NCI-H146 treated with DMSO at 0.1 percent for 48 hours (cell line): Measurements from ENCODE around the gene CDKN2B-AS1.
"Not testable (repeated sequence)": the region's sequence is repeated elsewhere in the genome, so short reads cannot be mapped to it uniquely, and the experiment has no call there.

ENCODE experiments used
- DNase-seq: peaks from one replicate; lab custom pipeline; 2025; ENCODE audit not compliant: unreplicated experiment; lab: John Stamatoyannopoulos, UW

The CDKN2B-AS1 gene

DNA sequence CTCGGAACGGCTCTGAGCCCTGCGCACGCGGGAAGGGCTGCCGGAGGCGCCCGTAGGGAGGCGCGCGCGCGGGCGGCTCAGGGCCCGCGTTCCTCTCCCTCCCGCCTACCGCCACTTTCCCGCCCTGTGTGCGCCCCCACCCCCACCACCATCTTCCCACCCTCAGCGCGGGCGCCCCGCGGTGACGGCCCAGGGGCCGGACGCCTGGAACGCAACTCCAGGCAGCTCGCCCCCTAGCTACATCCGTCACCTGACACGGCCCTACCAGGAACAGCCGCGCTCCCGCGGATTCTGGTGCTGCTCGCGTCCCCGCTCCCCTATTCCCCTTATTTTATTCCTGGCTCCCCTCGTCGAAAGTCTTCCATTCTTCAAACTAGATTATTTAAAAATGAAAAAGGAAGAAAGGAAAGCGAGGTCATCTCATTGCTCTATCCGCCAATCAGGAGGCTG, at the start of gene CDKN2B-AS1:
Gene CDKN2B-AS1, plus strand, starts transcription at position 236 of the 450 bp plus-strand sequence.
- peak; percentile 92 for DNase-seq

- DNase-seq, result no peak
Measured at GRCh38 chr9:21945606-21946005, 49.0 kb upstream of the CDKN2B-AS1 start.

DNA sequence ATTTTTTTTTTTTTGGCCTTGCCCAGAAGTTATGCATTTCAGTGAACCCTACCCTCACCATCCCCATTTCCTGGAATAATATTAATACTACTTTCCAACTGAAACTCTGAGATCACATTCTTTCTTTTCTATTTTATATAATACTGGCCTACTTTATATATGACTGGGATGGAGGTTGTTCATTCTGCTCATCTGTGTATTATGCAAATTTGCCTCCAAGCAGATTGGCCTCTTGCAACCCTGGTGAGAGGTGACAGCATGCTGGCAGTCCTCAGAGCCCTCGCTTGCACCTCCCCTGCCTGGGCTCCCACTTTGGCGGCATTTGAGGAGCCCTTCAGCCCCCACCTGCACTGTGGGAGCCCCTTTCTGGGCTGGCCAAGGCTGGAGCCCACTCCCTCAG, 35.8 kb upstream of the CDKN2B-AS1 start:
- no peak for DNase-seq

DNA sequence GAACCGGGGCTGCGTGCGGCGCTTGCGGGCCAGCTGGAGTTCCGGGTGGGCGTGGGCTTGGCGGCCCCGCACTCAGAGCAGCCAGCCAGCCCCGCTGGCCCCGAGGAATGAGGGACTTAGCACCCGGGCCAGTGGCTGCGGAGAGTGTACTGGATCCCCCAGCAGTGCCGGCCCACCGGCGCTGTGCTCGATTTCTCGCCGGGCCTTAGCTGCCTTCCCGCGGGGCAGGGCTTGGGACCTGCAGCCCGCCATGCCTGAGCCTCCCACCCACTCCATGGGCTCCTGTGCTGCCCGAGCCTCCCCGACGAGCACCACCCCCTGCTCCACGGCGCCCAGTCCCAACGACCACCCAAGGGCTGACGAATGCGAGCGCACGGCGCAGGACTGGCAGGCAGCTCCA, 35.3 kb upstream of the CDKN2B-AS1 start:
- not testable (repeated sequence) for DNase-seq

- no peak for DNase-seq
Measured at GRCh38 chr9:21961569-21961968, 33.0 kb upstream of the CDKN2B-AS1 start.

DNA sequence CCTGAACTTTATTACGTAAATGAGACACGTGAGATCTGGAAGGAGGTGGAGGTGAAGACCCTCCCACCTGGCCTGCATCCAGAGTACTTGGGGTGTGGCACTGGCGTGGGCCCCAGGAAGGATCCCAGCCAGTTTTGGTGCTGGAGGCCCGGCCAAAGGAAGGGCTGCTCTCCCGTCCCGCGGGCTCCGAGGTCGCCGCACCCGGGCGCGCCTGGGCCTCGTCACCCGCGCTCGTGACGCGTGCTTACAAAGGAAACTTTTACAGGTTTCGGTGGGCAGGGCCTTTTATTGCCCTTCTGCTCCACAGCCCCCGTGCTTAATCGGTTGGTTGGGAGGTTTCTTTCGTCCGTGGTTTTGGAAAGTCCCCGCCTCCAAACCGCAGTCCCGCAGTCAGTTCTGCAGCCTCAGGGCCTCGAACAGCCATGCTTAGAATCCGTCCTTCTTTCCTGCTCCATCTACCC, 29.6 kb upstream of the CDKN2B-AS1 start:
- DNase-seq, result no peak

GRCh38 chr9:21965401-21965951, 29.1 kb upstream of the CDKN2B-AS1 start:
- DNase-seq, result no peak

DNA sequence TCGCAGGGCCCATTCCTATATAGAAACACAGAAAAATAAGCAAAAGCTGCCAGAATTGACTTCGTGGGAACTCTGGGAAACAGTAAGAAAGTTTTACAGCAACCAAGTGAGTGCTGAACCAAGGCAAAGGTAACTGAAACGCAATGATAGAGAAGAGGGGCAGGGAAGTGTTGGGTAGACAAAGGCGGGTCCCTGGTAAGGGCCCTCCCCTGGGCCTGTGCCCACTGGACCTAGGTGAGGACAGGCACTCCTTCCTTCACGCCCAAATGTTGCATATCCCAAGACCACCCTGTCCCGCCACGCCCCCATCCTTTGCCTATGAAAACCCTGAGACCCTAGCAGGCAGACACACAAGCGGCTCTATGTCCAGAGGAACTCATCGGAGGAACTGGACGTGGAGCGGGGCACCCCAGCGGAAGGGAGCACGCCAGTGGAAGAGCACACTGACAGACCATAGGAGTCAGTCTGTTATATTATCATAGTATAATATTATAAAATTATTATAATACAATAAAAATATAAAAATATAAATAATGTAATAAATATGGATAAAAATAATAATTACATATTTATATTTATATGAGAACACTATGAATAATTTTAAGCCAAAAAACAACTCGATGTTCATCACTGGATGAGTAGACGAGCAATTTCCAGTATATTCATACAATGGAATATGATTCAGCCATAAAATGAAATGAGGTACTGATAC, 28.3 kb upstream of the CDKN2B-AS1 start:
- no peak for DNase-seq

GRCh38 chr9:21967169-21967568, 27.4 kb upstream of the CDKN2B-AS1 start:
- DNase-seq, result no peak

DNA sequence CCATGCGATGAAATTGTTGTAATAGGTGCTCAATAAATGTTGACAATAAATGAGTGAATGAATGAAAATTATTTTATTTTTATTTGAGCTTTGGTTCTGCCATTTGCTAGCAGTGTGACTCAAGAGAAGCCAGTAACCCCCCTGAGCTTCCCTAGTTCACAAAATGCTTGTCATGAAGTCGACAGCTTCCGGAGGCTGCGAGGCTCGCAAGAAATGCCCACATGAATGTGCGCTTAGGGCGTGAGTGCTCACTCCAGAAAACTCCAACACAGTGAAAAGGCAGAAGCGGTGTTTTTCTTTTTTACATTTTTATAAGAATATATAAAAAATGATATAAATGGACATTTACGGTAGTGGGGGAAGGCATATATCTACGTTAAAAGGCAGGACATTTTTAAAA, 26.9 kb upstream of the CDKN2B-AS1 start:
- DNase-seq, result no peak

GRCh38 chr9:21968331-21969010, 26.1 kb upstream of the CDKN2B-AS1 start:
- DNase-seq, result no peak

- DNase-seq, result no peak
Measured at GRCh38 chr9:21969011-21969940, 25.3 kb upstream of the CDKN2B-AS1 start.

GRCh38 chr9:21969951-21970799, 24.4 kb upstream of the CDKN2B-AS1 start:
- no peak for DNase-seq

DNA sequence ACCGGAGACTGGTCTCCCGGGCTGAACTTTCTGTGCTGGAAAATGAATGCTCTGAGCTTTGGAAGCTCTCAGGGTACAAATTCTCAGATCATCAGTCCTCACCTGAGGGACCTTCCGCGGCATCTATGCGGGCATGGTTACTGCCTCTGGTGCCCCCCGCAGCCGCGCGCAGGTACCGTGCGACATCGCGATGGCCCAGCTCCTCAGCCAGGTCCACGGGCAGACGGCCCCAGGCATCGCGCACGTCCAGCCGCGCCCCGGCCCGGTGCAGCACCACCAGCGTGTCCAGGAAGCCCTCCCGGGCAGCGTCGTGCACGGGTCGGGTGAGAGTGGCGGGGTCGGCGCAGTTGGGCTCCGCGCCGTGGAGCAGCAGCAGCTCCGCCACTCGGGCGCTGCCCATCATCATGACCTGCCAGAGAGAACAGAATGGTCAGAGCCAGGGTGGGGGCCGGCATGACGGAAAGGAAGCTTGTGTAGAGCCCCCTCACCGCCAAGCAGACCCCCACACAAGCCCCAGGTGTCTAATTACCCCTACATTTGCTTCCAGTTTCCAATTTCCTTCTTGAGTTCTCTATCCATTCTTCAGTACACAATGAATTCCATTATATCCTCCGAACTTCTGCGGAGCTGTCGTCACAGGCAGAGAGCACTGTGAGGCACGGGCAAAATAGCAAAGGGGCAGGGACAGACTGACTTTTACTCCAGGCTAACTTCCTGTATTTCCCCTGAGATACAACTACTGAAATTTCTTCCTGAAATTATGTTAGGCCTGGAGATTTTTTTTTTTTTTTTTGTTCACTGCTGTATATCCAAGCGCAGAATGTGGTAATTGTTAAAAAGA, 23.6 kb upstream of the CDKN2B-AS1 start:
- DNase-seq, result no peak

DNA sequence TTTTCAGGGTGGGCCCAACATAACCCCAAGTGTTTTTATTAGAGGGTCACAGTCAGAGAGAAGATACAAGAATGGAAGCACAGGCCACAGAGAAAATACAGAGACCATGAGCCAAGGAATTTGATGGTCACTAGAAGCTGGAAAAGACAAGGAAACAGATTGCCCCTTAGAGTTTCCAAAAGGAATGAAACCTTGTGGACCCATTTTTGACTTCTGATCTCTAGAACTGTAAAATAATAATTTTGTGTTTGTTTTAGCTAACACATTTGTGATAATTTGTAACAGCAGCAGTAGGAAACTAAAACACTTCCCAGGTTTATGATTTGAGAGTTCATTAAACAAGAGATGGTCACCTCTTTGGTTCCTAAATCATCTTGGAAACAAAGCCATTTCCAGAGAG, 22.2 kb upstream of the CDKN2B-AS1 start:
- no peak for DNase-seq

DNA sequence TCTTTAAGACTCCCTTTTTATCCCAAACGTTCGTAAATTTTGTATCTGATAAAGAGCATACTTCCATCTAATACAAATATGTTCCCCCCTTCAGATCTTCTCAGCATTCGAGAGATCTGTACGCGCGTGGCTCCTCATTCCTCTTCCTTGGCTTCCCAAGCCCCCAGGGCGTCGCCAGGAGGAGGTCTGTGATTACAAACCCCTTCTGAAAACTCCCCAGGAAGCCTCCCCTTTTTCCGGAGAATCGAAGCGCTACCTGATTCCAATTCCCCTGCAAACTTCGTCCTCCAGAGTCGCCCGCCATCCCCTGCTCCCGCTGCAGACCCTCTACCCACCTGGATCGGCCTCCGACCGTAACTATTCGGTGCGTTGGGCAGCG, 20.3 kb upstream of the CDKN2B-AS1 start:
- peak; percentile 82 for DNase-seq

DNA sequence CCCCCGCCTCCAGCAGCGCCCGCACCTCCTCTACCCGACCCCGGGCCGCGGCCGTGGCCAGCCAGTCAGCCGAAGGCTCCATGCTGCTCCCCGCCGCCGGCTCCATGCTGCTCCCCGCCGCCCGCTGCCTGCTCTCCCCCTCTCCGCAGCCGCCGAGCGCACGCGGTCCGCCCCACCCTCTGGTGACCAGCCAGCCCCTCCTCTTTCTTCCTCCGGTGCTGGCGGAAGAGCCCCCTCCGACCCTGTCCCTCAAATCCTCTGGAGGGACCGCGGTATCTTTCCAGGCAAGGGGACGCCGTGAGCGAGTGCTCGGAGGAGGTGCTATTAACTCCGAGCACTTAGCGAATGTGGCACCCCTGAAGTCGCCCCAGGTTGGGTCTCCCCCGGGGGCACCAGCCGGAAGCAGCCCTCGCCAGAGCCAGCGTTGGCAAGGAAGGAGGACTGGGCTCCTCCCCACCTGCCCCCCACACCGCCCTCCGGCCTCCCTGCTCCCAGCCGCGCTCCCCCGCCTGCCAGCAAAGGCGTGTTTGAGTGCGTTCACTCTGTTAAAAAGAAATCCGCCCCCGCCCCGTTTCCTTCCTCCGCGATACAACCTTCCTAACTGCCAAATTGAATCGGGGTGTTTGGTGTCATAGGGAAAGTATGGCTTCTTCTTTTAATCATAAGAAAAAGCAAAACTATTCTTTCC, 19.7 kb upstream of the CDKN2B-AS1 start:
- DNase-seq, result peak; percentile 95

GRCh38 chr9:21976334-21976875, 18.2 kb upstream of the CDKN2B-AS1 start:
- no peak for DNase-seq
